ENCODE measurements around the gene NFATC1.

DNA sequence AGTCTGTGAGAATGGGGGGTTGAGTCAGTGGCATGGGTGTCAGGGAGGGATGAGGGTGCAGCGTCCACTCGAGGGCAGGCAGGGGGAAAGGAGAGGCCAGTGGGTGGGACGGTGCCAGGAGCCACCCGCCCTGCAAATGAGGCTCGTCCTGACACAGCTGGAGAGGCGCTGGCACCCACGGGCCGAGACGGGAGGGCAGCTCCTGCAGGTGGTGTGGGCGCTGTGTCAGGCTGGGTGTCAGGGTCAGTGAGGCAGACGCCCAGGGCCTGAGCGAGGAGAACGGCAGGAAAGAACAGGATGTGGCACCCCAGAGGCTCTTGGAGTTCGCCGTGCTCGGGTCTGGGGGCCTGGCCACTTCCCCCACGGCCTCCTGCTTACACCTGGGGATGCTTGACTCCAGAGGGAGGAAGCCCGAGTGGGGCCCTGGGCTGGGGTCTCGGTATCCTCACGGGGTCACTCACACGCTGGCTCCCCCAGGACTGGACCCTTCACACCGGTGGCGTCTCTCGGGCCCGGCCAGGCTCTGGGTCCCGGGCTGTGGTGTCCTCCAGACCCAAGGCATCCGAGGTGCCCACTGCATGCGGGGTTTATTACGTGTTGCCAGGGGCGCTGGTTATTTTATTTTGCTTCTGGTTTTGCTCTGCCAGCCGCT is 153.4 kb downstream of the NFATC1 start:
- TF ChIP-seq, protein P1, sequence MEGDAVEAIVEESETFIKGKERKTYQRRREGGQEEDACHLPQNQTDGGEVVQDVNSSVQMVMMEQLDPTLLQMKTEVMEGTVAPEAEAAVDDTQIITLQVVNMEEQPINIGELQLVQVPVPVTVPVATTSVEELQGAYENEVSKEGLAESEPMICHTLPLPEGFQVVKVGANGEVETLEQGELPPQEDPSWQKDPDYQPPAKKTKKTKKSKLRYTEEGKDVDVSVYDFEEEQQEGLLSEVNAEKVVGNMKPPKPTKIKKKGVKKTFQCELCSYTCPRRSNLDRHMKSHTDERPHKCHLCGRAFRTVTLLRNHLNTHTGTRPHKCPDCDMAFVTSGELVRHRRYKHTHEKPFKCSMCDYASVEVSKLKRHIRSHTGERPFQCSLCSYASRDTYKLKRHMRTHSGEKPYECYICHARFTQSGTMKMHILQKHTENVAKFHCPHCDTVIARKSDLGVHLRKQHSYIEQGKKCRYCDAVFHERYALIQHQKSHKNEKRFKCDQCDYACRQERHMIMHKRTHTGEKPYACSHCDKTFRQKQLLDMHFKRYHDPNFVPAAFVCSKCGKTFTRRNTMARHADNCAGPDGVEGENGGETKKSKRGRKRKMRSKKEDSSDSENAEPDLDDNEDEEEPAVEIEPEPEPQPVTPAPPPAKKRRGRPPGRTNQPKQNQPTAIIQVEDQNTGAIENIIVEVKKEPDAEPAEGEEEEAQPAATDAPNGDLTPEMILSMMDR (IDR thresholded peaks at IDR 0.05) = no peak
- no peak for TF ChIP-seq EP300 (IDR thresholded peaks at IDR 0.05)
